Epithelial cell of esophagus (primary cell): ENCODE data around the gene GTF2A2.

Experiments used
- DNase-seq: peaks from one replicate; pipeline ENCODE4 v3.0.0; 2010; ENCODE audit warnings: low read depth
- H3K4me3 ChIP-seq: 2 replicates; pipeline ENCODE4 v1.5.1; 2011; ENCODE audit warnings: mild to moderate bottlenecking, low read length, control low read depth
- CTCF ChIP-seq: IDR thresholded peaks from 2 replicates; pipeline ENCODE4 v1.5.1; 2011; ENCODE audit warnings: low read depth, mild to moderate bottlenecking, low read length, control low read depth, inconsistent platforms; ENCODE audit not compliant: insufficient read depth; ENCODE audit errors: missing control alignments

GTF2A2 gene

GRCh38 chr15:59685737-59686297 lies 28.5 kb upstream of the GTF2A2 start:
- H3K4me3 ChIP-seq: no peak overlapping the region
- TF ChIP-seq CTCF: no peak

GRCh38 chr15:59680870-59681269 lies 23.6 kb upstream of the GTF2A2 start:
- DNase-seq: no peak

More at GRCh38 chr15:59685737-59686297, 28.5 kb upstream of the GTF2A2 start:
- no peak for DNase-seq

GRCh38 chr15:59680346-59680745 lies 23.0 kb upstream of the GTF2A2 start:
- no peak for DNase-seq
- TF ChIP-seq CTCF: no peak
- no peak overlapping the region for H3K4me3 ChIP-seq

More at GRCh38 chr15:59680870-59681269, 23.6 kb upstream of the GTF2A2 start:
- TF ChIP-seq CTCF: no peak
- H3K4me3 ChIP-seq: no peak overlapping the region

- no peak for TF ChIP-seq CTCF
- no peak for DNase-seq
- H3K4me3 ChIP-seq: no peak overlapping the region
These were observed 21.3 kb upstream of the GTF2A2 start for GRCh38 chr15:59678620-59679019.

GRCh38 chr15:59678172-59678571 lies 20.9 kb upstream of the GTF2A2 start:
- no peak for TF ChIP-seq CTCF

GRCh38 chr15:59676565-59676964 lies 19.2 kb upstream of the GTF2A2 start:
- no peak overlapping the region for H3K4me3 ChIP-seq
- DNase-seq: no peak
- no peak for TF ChIP-seq CTCF

More at GRCh38 chr15:59678172-59678571, 20.9 kb upstream of the GTF2A2 start:
- no peak for DNase-seq
- H3K4me3 ChIP-seq: no peak overlapping the region

GRCh38 chr15:59674361-59674877 lies 17.1 kb upstream of the GTF2A2 start:
- no peak for TF ChIP-seq CTCF
- DNase-seq: no peak
- no peak overlapping the region for H3K4me3 ChIP-seq
